Astrocyte (in vitro differentiated cells and primary cell): ENCODE data around the gene RPGR. TPM values are rescaled to one million over a fixed set of nuclear protein-coding genes. Genes with fewer than 3 reads are reported as not detected.

Experiments used
- DNase-seq: peaks from one replicate; pipeline ENCODE4 v3.0.0-alpha.2; 2010; ENCODE audit warnings: low read depth
- FAIRE-seq: peaks from 2 replicates; lab custom pipeline; 2011; peaks lifted over from hg19 to GRCh38; lab: Jason Lieb, UNC
- H2AFZ ChIP-seq: 2 replicates; pipeline ENCODE4 v1.6.0; 2012; ENCODE audit warnings: low read depth, low read length, inconsistent platforms
- H3K27ac ChIP-seq: 2 replicates; pipeline ENCODE4 v1.5.1; 2011; ENCODE audit warnings: low read depth, low read length, inconsistent platforms
- H3K27me3 ChIP-seq: 2 replicates; pipeline ENCODE4 v1.6.0; 2011; ENCODE audit warnings: low read length, inconsistent platforms; ENCODE audit not compliant: insufficient read depth
- H3K36me3 ChIP-seq: 2 replicates; pipeline ENCODE4 v1.5.1; 2011; ENCODE audit warnings: low read length, inconsistent platforms; ENCODE audit not compliant: insufficient read depth
- H3K4me1 ChIP-seq: 2 replicates; pipeline ENCODE4 v1.5.1; 2011; ENCODE audit warnings: low read length, inconsistent platforms; ENCODE audit not compliant: insufficient read depth
- H3K4me2 ChIP-seq: 2 replicates; pipeline ENCODE4 v1.6.0; 2012; ENCODE audit warnings: low read length, inconsistent platforms
- H3K4me3 ChIP-seq: 2 replicates; pipeline ENCODE4 v1.5.1; 2011; ENCODE audit warnings: low read depth, mild to moderate bottlenecking, low read length, inconsistent platforms; ENCODE audit not compliant: insufficient read depth
- H3K79me2 ChIP-seq: 2 replicates; pipeline ENCODE4 v1.6.0; 2012; ENCODE audit warnings: mild to moderate bottlenecking, low read length, inconsistent platforms; ENCODE audit not compliant: insufficient read depth
- H3K9ac ChIP-seq: 2 replicates; pipeline ENCODE4 v1.6.0; 2012; ENCODE audit warnings: mild to moderate bottlenecking, low read length, inconsistent platforms
- H3K9me3 ChIP-seq: 2 replicates; pipeline ENCODE4 v1.5.1; 2012; ENCODE audit warnings: low read depth, mild to moderate bottlenecking, low read length, inconsistent platforms; ENCODE audit not compliant: insufficient read depth
- H4K20me1 ChIP-seq: 2 replicates; pipeline ENCODE4 v1.6.0; 2012; ENCODE audit warnings: low read length, inconsistent platforms; ENCODE audit not compliant: insufficient read depth
- H3K27ac Mint-ChIP-seq: one replicate; pipeline ENCODE4 v1.8.0; 2021; ENCODE audit warnings: mild to moderate bottlenecking, mixed read lengths; ENCODE audit not compliant: unreplicated experiment
- H3K27me3 Mint-ChIP-seq: one replicate; pipeline ENCODE4 v1.8.0; 2021; ENCODE audit warnings: low read depth, mixed read lengths; ENCODE audit not compliant: unreplicated experiment
- H3K36me3 Mint-ChIP-seq: one replicate; pipeline ENCODE4 v1.8.0; 2021; ENCODE audit warnings: low read depth, mixed read lengths; ENCODE audit not compliant: unreplicated experiment
- H3K4me1 Mint-ChIP-seq: one replicate; pipeline ENCODE4 v1.8.0; 2021; ENCODE audit warnings: low read depth, mixed read lengths; ENCODE audit not compliant: unreplicated experiment
- H3K4me3 Mint-ChIP-seq: one replicate; pipeline ENCODE4 v1.8.0; 2021; ENCODE audit warnings: mild to moderate bottlenecking, moderate library complexity, mixed read lengths; ENCODE audit not compliant: unreplicated experiment
- H3K9me3 Mint-ChIP-seq: one replicate; pipeline ENCODE4 v1.8.0; 2021; ENCODE audit warnings: mild to moderate bottlenecking, mixed read lengths; ENCODE audit not compliant: unreplicated experiment
- EZH2 ChIP-seq: IDR thresholded peaks from 2 replicates; pipeline ENCODE4 v1.6.1; 2012; ENCODE audit warnings: mild to moderate bottlenecking, low read length, inconsistent platforms; ENCODE audit not compliant: insufficient read depth
- total RNA-seq: library from RNA; stranded (reverse); gene quantifications from 2 replicates; pipeline ENCODE4 v1.2.1, GENCODE V29; 2021
- TF ChIP-seq, protein P1 (sequence below): IDR thresholded peaks from 2 replicates; pipeline ENCODE4 v1.5.1; 2011; ENCODE audit warnings: low read depth, mild to moderate bottlenecking, inconsistent platforms, low read length, moderate library complexity; ENCODE audit not compliant: insufficient read depth

The RPGR gene
- total RNA-seq, 1 donor from 2014 or later = 6.3 TPM

- H3K27me3 ChIP-seq = no peaks in the 10 kb centered on the region
- H3K79me2 ChIP-seq = no peaks in the 10 kb centered on the region
- DNase-seq (no peak), FAIRE-seq (no peak)
- no peak overlapping the region for H3K4me2 ChIP-seq
- Mint-ChIP-seq H3K4me1 (no peaks in the 10 kb centered on the region), H3K27me3 (no peaks in the 10 kb centered on the region), H3K4me3 (no peak overlapping the region), H3K36me3 (no peaks in the 10 kb centered on the region), H3K9me3 (no peaks in the 10 kb centered on the region), H3K27ac (no peak overlapping the region)
- no peak overlapping the region for H3K9ac ChIP-seq
- no peaks in the 10 kb centered on the region for H3K36me3 ChIP-seq
- H3K4me3 ChIP-seq = no peak overlapping the region
- H4K20me1 ChIP-seq = no peaks in the 10 kb centered on the region
- H3K4me1 ChIP-seq = no peaks in the 10 kb centered on the region
- TF ChIP-seq, protein P1, sequence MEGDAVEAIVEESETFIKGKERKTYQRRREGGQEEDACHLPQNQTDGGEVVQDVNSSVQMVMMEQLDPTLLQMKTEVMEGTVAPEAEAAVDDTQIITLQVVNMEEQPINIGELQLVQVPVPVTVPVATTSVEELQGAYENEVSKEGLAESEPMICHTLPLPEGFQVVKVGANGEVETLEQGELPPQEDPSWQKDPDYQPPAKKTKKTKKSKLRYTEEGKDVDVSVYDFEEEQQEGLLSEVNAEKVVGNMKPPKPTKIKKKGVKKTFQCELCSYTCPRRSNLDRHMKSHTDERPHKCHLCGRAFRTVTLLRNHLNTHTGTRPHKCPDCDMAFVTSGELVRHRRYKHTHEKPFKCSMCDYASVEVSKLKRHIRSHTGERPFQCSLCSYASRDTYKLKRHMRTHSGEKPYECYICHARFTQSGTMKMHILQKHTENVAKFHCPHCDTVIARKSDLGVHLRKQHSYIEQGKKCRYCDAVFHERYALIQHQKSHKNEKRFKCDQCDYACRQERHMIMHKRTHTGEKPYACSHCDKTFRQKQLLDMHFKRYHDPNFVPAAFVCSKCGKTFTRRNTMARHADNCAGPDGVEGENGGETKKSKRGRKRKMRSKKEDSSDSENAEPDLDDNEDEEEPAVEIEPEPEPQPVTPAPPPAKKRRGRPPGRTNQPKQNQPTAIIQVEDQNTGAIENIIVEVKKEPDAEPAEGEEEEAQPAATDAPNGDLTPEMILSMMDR = no peak
- TF ChIP-seq EZH2 = no peak
- H3K27ac ChIP-seq = no peak overlapping the region
- no peak overlapping the region for H2AFZ ChIP-seq
- no peaks in the 10 kb centered on the region for H3K9me3 ChIP-seq
These were observed 41.5 kb upstream of the RPGR start for GRCh38 chrX:38368774-38369173.

- Histone ChIP-seq H3K9me3 (no peaks in the 10 kb centered on the region), H2AFZ (no peak overlapping the region), H3K27me3 (no peaks in the 10 kb centered on the region), H3K36me3 (no peaks in the 10 kb centered on the region), H3K27ac (no peak overlapping the region), H3K4me1 (no peaks in the 10 kb centered on the region), H3K4me2 (no peak overlapping the region), H3K9ac (no peak overlapping the region), H3K4me3 (no peak overlapping the region), H4K20me1 (no peaks in the 10 kb centered on the region), H3K79me2 (no peaks in the 10 kb centered on the region)
- no peaks in the 10 kb centered on the region for H3K9me3 Mint-ChIP-seq
- DNase-seq = no peak
- H3K4me3 Mint-ChIP-seq = no peak overlapping the region
- no peak overlapping the region for H3K27ac Mint-ChIP-seq
- H3K27me3 Mint-ChIP-seq = no peaks in the 10 kb centered on the region
- TF ChIP-seq, protein P1 = no peak
- TF ChIP-seq EZH2 = no peak
- no peaks in the 10 kb centered on the region for H3K4me1 Mint-ChIP-seq
- no peaks in the 10 kb centered on the region for H3K36me3 Mint-ChIP-seq
- peak; percentile 76 for FAIRE-seq
These were observed 38.6 kb upstream of the RPGR start for GRCh38 chrX:38365954-38366353.

DNA sequence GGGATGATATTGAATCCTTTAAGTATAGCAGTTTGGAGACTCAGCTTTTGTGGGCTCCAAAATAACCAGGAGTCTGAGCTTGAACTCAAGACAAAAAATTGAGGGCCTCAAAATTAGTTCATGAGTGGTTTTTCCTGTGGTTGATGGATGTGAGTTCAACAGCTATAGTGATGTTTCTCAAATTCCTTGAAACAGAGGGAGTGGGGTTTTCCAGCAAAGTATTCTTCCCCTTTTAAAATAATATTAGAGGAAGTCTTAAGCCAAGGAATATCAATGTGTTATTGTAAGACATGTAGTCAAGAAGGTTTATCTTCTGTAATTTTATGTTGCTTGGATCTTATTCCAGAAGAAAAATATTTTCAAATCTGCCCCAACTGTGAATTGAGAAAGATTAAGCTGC lies 35.7 kb upstream of the RPGR start:
- Histone ChIP-seq H3K79me2 (no peaks in the 10 kb centered on the region), H3K27me3 (no peaks in the 10 kb centered on the region), H3K27ac (no peak overlapping the region), H2AFZ (no peak overlapping the region), H3K4me1 (no peaks in the 10 kb centered on the region), H3K36me3 (no peaks in the 10 kb centered on the region), H3K9me3 (no peaks in the 10 kb centered on the region), H4K20me1 (no peaks in the 10 kb centered on the region), H3K4me2 (no peak overlapping the region), H3K9ac (no peak overlapping the region), H3K4me3 (no peak overlapping the region)
- TF ChIP-seq, protein P1 = no peak
- TF ChIP-seq EZH2 = no peak
- H3K27me3 Mint-ChIP-seq = no peaks in the 10 kb centered on the region
- FAIRE-seq (peak; percentile 54), DNase-seq (no peak)
- no peaks in the 10 kb centered on the region for H3K4me1 Mint-ChIP-seq
- no peaks in the 10 kb centered on the region for H3K9me3 Mint-ChIP-seq
- H3K36me3 Mint-ChIP-seq = no peaks in the 10 kb centered on the region
- no peak overlapping the region for H3K4me3 Mint-ChIP-seq
- H3K27ac Mint-ChIP-seq = no peak overlapping the region
